Activated CD4-positive, alpha-beta T cell treated with anti-CD3 and anti-CD28 coated beads, Interleukin-2, amount 50 U/mL, for 48 hours (primary cell): ENCODE results near the gene INTS13.
"Not testable (repeated sequence)": the region's sequence is repeated elsewhere in the genome, so short reads cannot be mapped to it uniquely, and the experiment has no call there.

Experiments used
- DNase-seq, 2 experiments: peaks; one replicate each; pipeline ENCODE4 v3.0.0-alpha.2; 2020

The INTS13 gene

DNA sequence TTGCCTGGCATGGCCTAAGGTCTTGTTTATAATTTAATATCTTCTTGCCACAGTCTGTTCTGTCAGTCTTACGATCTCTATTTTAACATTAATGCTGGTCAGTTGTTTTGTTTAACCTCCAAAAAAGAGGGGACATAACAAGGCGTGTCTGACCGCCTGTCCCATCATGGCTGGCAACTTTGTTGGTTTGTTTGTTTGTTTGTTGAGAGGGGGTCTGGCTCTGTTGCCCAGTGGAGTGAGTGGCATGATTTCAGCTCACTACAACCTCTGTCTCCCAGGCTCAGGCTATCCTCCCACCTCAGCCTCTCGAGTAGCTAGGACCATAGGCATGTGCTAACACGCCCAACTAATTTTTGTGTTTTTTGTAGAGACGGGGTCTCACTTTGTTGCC, 68.7 kb downstream of the INTS13 start:
- no peak for DNase-seq

DNA sequence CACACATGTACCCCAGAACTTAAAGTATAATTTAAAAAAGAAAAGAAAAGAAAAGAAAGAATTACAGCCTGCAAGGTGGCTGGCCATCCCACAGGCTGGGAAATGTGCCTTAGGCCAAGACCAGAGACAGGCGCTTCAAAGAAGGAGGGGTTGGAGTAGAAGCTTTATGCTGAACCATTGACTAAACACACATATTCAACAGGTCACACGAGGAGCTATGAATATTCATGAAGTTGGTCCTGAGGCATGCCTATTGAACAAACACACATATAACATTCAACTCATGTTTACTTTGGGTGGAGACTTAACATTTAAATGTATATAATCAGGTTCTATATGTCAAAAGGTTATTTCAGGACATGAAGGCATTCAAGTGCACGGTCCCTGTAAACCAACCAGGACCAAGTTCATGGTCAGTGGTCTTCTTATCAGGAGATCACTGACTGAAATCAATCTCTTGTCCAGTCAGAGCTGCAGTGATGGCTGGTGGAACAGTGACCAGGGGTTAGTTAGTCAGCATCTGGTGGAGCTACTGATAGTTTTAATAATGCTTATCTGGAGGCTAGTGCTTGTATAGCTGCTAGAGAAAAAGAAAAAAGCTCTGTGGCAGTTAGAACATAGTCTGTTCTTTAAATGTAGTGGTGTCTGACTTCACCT, 69.2 kb downstream of the INTS13 start:
- DNase-seq = no peak

- no peak for DNase-seq
Observed at GRCh38 chr12:26867080-26867479, 70.7 kb downstream of the INTS13 start.

DNA sequence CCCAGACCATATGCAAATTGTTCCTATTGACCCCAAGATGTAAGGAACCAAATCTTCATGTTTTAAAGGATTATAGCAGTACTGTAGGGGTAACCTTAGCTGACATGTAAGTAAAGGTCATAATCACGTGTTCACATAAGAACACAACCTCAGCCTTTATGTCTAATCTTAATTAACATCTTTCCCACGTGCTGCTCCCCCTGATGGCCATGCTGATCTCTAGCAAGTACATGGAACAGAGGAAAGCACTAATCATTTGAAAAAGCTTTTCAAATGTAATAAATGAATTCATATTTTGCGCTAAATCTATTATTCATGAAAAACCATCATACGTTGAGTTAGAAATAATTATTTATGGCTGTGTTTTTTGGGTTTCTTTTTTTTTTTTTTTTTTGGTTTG, 74.3 kb downstream of the INTS13 start:
- DNase-seq = no peak

- not testable (repeated sequence) for DNase-seq
Observed at GRCh38 chr12:26862787-26863186, 75.0 kb downstream of the INTS13 start.

DNA sequence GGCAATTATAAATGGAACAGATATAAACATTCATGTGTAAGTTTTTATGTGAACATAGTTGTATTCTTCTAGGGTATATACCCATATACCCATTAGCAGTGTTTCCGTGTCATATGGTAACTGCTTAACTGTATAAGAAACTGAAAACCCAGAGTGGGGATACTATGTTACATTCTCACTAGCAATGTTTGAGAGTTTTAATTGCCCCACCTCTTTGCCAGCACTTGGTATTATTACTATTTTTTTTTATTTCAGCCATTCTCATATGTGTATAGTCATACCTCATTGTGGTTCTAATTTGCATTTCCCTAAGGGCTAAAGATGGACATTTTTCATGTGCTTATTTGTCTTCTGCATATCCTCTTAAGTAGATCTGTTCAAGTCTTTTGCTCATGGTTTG, 76.1 kb downstream of the INTS13 start:
- DNase-seq = no peak

- no peak for DNase-seq
Observed at GRCh38 chr12:26857465-26858176, 80.2 kb downstream of the INTS13 start.

GRCh38 chr12:26855337-26855736, 82.4 kb downstream of the INTS13 start:
- DNase-seq = no peak
